22Rv1 (cell line): ENCODE results near the gene TSSC4.

Source experiments
- H3K27ac ChIP-seq: fragments of 450-650 bp; 2 replicates; pipeline ENCODE4 v1.5.1; 2017
- CTCF ChIP-seq: fragments of 450-650 bp; IDR thresholded peaks from 2 replicates; pipeline ENCODE4 v1.5.1; 2017; ENCODE audit warnings: mild to moderate bottlenecking
- ZFX ChIP-seq: fragments of 450-650 bp; IDR thresholded peaks from 2 replicates; pipeline ENCODE4 v1.6.1; 2017; ENCODE audit warnings: antibody characterized with exemption, borderline replicate concordance

The TSSC4 gene

GRCh38 chr11:2416765-2417164 lies 16.2 kb downstream of the TSSC4 start:
- no peak overlapping the region for H3K27ac ChIP-seq
- no peak for TF ChIP-seq CTCF
- TF ChIP-seq ZFX = no peak

GRCh38 chr11:2417856-2418692 lies 17.5 kb downstream of the TSSC4 start:
- no peak overlapping the region for H3K27ac ChIP-seq
- TF ChIP-seq CTCF (no peak), ZFX (no peak)

- TF ChIP-seq ZFX = no peak
- no peak for TF ChIP-seq CTCF
- no peak overlapping the region for H3K27ac ChIP-seq
Measured at GRCh38 chr11:2418693-2419360, 18.3 kb downstream of the TSSC4 start.

- no peak overlapping the region for H3K27ac ChIP-seq
Measured at GRCh38 chr11:2419638-2420501, 19.3 kb downstream of the TSSC4 start.

GRCh38 chr11:2420502-2421225 lies 20.1 kb downstream of the TSSC4 start:
- TF ChIP-seq CTCF (peak; percentile 88), ZFX (no peak)
- no peak overlapping the region for H3K27ac ChIP-seq

More at GRCh38 chr11:2419638-2420501, 19.3 kb downstream of the TSSC4 start:
- TF ChIP-seq CTCF (peak; percentile 82), ZFX (no peak)

- no peak for TF ChIP-seq CTCF
- no peak overlapping the region for H3K27ac ChIP-seq
Measured at GRCh38 chr11:2421226-2421994, 20.9 kb downstream of the TSSC4 start.
